ENCODE measurements around the gene HOMER2.

GRCh38 chr15:82992436-82992998, 40.0 kb upstream of the HOMER2 start:
- TF ChIP-seq CTCF (IDR thresholded peaks at IDR 0.05 in 8 of 11, conservative IDR thresholded peaks at IDR 0.05 in 3 of 11) (no peak), POLR2AphosphoS5 (IDR thresholded peaks at IDR 0.05) (no peak), POLR2A (IDR thresholded peaks at IDR 0.05) (no peak)
